ENCODE results near the gene SP7. TPM values are rescaled to one million over a fixed set of nuclear protein-coding genes. Genes with fewer than 3 reads are reported as not detected.
A peak's percentile ranks its signal among the peaks of the same experiment; 100 is the strongest.

SP7 gene
- total and polyA plus RNA-seq, 9 of the 15 experiments (the other 6 are each of a cell fraction or from before 2014, with no cell fraction given) = 0.04 TPM; not detected in 8

GRCh38 chr12:53380794-53381730, 44.9 kb upstream of the SP7 start (continued):
- no peak for TF ChIP-seq ZNF639 (CRISPR knock-in tag; conservative IDR thresholded peaks at IDR 0.05 in 1 of 2, IDR thresholded peaks at IDR 0.05 in 1 of 2)
- TF ChIP-seq NONO (IDR thresholded peaks at IDR 0.05; ENCODE audit: low read depth in 2 of 2, low read length in 1 of 2) = no peak
- no peak for TF ChIP-seq NUFIP1 (IDR thresholded peaks at IDR 0.05; ENCODE audit: partially characterized antibody)
- TF ChIP-seq CHD1 (IDR thresholded peaks at IDR 0.05; ENCODE audit: low read length) = no peak
- TF ChIP-seq RBM25 (IDR thresholded peaks at IDR 0.05; ENCODE audit: low read depth, low read length, severe bottlenecking) = no peak
- TF ChIP-seq TRIM25 (IDR thresholded peaks at IDR 0.05; ENCODE audit: borderline replicate concordance) = peak; percentile 82; the same call in 1 of the 2 replicates
- TF ChIP-seq SAFB (IDR thresholded peaks at IDR 0.05; ENCODE audit: borderline replicate concordance, low read depth, low read length) = no peak
- no peak for TF ChIP-seq IFI16 (CRISPR knock-in tag; IDR thresholded peaks at IDR 0.05)
- TF ChIP-seq EZH2 (IDR thresholded peaks at IDR 0.05; ENCODE audit: borderline replicate concordance, low read depth, low read length) = no peak
- TF ChIP-seq SFPQ (IDR thresholded peaks at IDR 0.05; ENCODE audit: low read depth, low read length) = no peak
- TF ChIP-seq ZNF12 (CRISPR knock-in tag; IDR thresholded peaks at IDR 0.05) = no peak
- TF ChIP-seq ZSCAN29 (IDR thresholded peaks at IDR 0.05) = no peak
- TF ChIP-seq CXXC5 (CRISPR knock-in tag; IDR thresholded peaks at IDR 0.05) = no peak
- no peak for TF ChIP-seq HIVEP1 (CRISPR knock-in tag; IDR thresholded peaks at IDR 0.05)
- no peak for TF ChIP-seq GTF2B (IDR thresholded peaks at IDR 0.05; ENCODE audit: extremely low read depth, insufficient read length)
- no peak for TF ChIP-seq SMARCB1 (IDR thresholded peaks at IDR 0.05; ENCODE audit: insufficient read length, low read depth)
- 0 out of 2 replicates have a peak, but pooled peaks have one; percentile 22 for TF ChIP-seq SNIP1 (IDR thresholded peaks at IDR 0.05; ENCODE audit: low read depth)
- no peak for TF ChIP-seq ZNF280A (IDR thresholded peaks at IDR 0.05; ENCODE audit: low read depth, partially characterized antibody)
- TF ChIP-seq NR1H2 (CRISPR knock-in tag; IDR thresholded peaks at IDR 0.05) = no peak

Data from K562 (cell line).